Neural progenitor cell (in vitro differentiated cells): Measurements from ENCODE around the gene MAT2B.
A peak's percentile ranks its signal among the peaks of the same experiment; 100 is the strongest.

Source experiments
- EZH2phosphoT487 ChIP-seq: fragments of 200-600 bp; sonication (generic); IDR thresholded peaks from 2 replicates; pipeline ENCODE4 v1.6.1; 2017; ENCODE audit warnings: antibody characterized with exemption
- TF ChIP-seq, protein P1 (sequence below): fragments of 200-600 bp; sonication (generic); IDR thresholded peaks from 2 replicates; pipeline ENCODE4 v1.5.1; 2017; ENCODE audit warnings: antibody characterized with exemption, mild to moderate bottlenecking

DNA sequence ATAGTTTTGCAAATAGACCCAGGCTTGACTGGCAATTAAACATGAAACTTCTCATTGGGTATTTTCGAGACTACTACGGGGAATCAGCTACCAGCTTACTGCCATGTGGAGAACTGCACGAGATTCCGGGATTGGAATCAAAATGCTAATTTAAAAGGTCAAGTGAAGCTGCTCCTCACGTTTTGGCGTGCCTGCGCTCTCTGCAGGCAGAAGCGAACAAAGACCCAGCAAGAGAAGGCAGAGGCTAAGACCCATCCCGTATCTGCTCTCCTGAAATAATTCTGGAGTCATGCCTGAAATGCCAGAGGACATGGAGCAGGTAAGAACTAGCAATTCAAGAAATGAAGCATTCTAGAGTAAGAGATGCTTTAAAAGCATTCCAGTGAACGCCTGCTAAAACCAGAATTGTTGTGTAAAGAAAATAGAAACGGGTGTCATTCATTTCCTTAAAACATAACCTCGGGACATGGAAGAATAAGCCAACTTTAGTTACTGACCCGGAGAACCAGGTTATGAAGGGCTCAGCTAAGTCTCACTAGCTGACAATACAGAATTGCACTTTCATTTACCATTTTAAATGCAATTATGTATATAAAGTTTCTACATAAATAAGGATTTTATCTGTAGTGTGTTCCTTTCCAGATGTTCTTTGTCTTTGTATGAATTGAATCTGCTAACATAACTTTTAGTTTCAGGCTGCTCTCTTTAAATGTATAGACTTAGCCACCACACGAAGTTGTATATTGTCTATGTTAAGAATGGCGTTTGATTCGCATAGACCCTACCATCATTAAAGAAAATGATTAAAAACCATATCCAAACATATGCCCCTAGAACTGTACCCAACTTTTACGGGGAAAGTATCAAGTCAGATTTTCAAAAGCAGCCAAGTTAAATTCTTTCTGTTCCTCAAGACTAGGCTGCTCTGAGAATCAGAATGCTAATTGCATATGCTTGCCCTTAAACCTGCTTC is 2.0 kb upstream of the MAT2B start:
- TF ChIP-seq, protein P1, sequence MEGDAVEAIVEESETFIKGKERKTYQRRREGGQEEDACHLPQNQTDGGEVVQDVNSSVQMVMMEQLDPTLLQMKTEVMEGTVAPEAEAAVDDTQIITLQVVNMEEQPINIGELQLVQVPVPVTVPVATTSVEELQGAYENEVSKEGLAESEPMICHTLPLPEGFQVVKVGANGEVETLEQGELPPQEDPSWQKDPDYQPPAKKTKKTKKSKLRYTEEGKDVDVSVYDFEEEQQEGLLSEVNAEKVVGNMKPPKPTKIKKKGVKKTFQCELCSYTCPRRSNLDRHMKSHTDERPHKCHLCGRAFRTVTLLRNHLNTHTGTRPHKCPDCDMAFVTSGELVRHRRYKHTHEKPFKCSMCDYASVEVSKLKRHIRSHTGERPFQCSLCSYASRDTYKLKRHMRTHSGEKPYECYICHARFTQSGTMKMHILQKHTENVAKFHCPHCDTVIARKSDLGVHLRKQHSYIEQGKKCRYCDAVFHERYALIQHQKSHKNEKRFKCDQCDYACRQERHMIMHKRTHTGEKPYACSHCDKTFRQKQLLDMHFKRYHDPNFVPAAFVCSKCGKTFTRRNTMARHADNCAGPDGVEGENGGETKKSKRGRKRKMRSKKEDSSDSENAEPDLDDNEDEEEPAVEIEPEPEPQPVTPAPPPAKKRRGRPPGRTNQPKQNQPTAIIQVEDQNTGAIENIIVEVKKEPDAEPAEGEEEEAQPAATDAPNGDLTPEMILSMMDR, result peak; percentile 43
- TF ChIP-seq EZH2phosphoT487, result no peak
